ENCODE measurements around the gene HAUS7.

- TF ChIP-seq POLR2A (IDR thresholded peaks at IDR 0.05; ENCODE audit: borderline replicate concordance, extremely low read depth, insufficient read depth, insufficient read length) (no peak), TCF7L2 (IDR thresholded peaks at IDR 0.05; ENCODE audit: borderline replicate concordance, extremely low read depth, insufficient read depth, insufficient read length) (no peak)
These were observed 22.7 kb upstream of the HAUS7 start for GRCh38 chrX:153493085-153493484.

Measured in HCT116 (cell line).